MM.1S (cell line): ENCODE measurements around the gene DDX54.

Experiments
- DNase-seq: peaks from one replicate; pipeline ENCODE4 v3.0.0-alpha.2; 2015
- H2AFZ ChIP-seq: fragments of 300-600 bp; sonication (generic); 2 replicates; pipeline ENCODE4 v1.6.0; 2016; ENCODE audit warnings: antibody characterized with exemption, low read length
- H3F3A ChIP-seq: fragments of 300-600 bp; sonication (generic); 2 replicates; pipeline ENCODE4 v1.6.1; 2016; ENCODE audit warnings: mild to moderate bottlenecking, antibody characterized with exemption, low read length, moderate library complexity, mixed read lengths; ENCODE audit not compliant: insufficient read depth
- H3K27ac ChIP-seq: fragments of 300-600 bp; sonication (generic); 2 replicates; pipeline ENCODE4 v1.5.1; 2016; ENCODE audit warnings: mild to moderate bottlenecking, low read length
- H3K27me3 ChIP-seq: fragments of 300-600 bp; sonication (generic); replicated peaks from 2 replicates; pipeline ENCODE4 v1.6.0; 2016; ENCODE audit warnings: low read length; ENCODE audit not compliant: insufficient read depth
- H3K36me3 ChIP-seq: fragments of 300-600 bp; sonication (generic); replicated peaks from 2 replicates; pipeline ENCODE4 v1.6.1; 2016; ENCODE audit warnings: mild to moderate bottlenecking, low read length, mixed read lengths; ENCODE audit not compliant: insufficient read depth
- H3K4me1 ChIP-seq: fragments of 300-600 bp; sonication (generic); 2 replicates; pipeline ENCODE4 v1.6.1; 2016; ENCODE audit warnings: low read length, mixed read lengths
- H3K4me2 ChIP-seq: fragments of 300-600 bp; sonication (generic); 2 replicates; pipeline ENCODE4 v1.6.0; 2016; ENCODE audit warnings: low read depth, low read length
- H3K4me3 ChIP-seq: fragments of 300-600 bp; sonication (generic); 2 replicates; pipeline ENCODE4 v1.5.1; 2016; ENCODE audit warnings: low read length, mixed read lengths
- H3K79me2 ChIP-seq: fragments of 300-600 bp; sonication (generic); 2 replicates; pipeline ENCODE4 v1.6.1; 2016; ENCODE audit warnings: mixed run types, low read length, mixed read lengths
- H3K9ac ChIP-seq: fragments of 300-600 bp; sonication (generic); 2 replicates; pipeline ENCODE4 v1.6.1; 2016; ENCODE audit warnings: low read length, mixed read lengths
- H3K9me2 ChIP-seq: fragments of 300-600 bp; sonication (generic); replicated peaks from 2 replicates; pipeline ENCODE4 v1.6.1; 2016; ENCODE audit warnings: mild to moderate bottlenecking, low read length, mixed read lengths; ENCODE audit not compliant: insufficient read depth
- H3K9me3 ChIP-seq: fragments of 300-600 bp; sonication (generic); replicated peaks from 2 replicates; pipeline ENCODE4 v1.6.1; 2016; ENCODE audit warnings: mild to moderate bottlenecking, low read length, mixed read lengths; ENCODE audit not compliant: insufficient read depth
- H4K20me1 ChIP-seq: fragments of 300-600 bp; sonication (generic); 2 replicates; pipeline ENCODE4 v1.6.1; 2016; ENCODE audit warnings: mild to moderate bottlenecking, low read length, moderate library complexity, mixed read lengths; ENCODE audit not compliant: insufficient read depth
- EZH2 ChIP-seq: fragments of 300-600 bp; sonication (generic); optimal IDR thresholded peaks from 2 replicates; pipeline ENCODE3; 2017; ENCODE audit warnings: low read depth, mild to moderate bottlenecking, antibody characterized with exemption, low read length, mixed read lengths
- EZH2phosphoT487 ChIP-seq: fragments of 300-600 bp; sonication (generic); IDR thresholded peaks from 2 replicates; pipeline ENCODE4 v1.6.1; 2018; ENCODE audit warnings: antibody characterized with exemption, low read length
- TF ChIP-seq, protein P1 (sequence below): fragments of 300-600 bp; sonication (generic); IDR thresholded peaks from 2 replicates; pipeline ENCODE4 v1.5.1; 2016; ENCODE audit warnings: antibody characterized with exemption, low read length, mixed read lengths

DDX54 gene, protein sequence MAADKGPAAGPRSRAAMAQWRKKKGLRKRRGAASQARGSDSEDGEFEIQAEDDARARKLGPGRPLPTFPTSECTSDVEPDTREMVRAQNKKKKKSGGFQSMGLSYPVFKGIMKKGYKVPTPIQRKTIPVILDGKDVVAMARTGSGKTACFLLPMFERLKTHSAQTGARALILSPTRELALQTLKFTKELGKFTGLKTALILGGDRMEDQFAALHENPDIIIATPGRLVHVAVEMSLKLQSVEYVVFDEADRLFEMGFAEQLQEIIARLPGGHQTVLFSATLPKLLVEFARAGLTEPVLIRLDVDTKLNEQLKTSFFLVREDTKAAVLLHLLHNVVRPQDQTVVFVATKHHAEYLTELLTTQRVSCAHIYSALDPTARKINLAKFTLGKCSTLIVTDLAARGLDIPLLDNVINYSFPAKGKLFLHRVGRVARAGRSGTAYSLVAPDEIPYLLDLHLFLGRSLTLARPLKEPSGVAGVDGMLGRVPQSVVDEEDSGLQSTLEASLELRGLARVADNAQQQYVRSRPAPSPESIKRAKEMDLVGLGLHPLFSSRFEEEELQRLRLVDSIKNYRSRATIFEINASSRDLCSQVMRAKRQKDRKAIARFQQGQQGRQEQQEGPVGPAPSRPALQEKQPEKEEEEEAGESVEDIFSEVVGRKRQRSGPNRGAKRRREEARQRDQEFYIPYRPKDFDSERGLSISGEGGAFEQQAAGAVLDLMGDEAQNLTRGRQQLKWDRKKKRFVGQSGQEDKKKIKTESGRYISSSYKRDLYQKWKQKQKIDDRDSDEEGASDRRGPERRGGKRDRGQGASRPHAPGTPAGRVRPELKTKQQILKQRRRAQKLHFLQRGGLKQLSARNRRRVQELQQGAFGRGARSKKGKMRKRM

DNA sequence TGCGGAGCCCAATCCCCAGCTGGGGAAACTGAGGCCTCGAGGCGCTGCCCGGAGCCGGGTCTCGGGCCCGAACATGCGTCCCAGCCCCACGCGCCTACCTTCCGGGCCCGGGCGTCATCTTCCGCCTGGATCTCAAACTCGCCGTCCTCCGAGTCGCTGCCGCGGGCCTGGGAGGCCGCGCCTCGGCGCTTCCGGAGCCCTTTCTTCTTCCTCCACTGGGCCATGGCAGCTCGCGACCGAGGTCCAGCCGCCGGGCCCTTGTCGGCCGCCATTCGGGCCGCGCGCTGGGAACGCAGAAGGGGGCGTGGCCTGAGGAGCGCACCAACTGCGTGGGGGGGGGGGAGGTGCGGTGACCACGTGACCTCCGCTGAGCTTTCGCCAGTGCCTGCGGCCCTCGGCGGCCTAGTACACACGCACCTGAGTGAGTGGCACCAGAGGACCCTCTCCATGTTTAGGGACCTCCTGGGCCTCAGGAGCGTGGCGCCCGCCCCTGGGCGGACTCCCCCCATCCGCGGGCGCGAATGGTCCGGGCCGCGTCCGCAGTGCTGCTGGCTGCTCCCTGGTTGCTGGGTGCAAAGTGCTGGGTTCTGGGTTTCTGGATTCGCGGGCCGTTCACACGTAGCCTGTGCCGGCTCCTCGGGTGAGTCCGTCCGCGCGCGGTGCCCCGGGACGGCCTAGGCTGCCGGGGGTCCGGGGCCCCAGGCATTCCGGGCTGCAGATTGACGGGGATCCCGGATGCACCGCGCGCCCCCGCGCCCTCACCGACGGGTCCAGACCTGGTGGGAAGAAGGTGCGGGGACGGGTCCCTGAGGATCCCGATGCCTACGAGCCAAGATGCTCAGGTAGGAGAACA is at the start of gene DDX54, which contains the start of gene RITA1:
Gene DDX54 (minus strand): TSS at position 299 of the 853 bp plus-strand sequence. CDS start 27 bp downstream, at position 272.
Gene RITA1 (plus strand): TSS at position 542 of the 853 bp plus-strand sequence. CDS start 1,026 bp downstream, outside the sequence.
- TF ChIP-seq EZH2phosphoT487 (no peak), EZH2 (no peak)
- TF ChIP-seq, protein P1, sequence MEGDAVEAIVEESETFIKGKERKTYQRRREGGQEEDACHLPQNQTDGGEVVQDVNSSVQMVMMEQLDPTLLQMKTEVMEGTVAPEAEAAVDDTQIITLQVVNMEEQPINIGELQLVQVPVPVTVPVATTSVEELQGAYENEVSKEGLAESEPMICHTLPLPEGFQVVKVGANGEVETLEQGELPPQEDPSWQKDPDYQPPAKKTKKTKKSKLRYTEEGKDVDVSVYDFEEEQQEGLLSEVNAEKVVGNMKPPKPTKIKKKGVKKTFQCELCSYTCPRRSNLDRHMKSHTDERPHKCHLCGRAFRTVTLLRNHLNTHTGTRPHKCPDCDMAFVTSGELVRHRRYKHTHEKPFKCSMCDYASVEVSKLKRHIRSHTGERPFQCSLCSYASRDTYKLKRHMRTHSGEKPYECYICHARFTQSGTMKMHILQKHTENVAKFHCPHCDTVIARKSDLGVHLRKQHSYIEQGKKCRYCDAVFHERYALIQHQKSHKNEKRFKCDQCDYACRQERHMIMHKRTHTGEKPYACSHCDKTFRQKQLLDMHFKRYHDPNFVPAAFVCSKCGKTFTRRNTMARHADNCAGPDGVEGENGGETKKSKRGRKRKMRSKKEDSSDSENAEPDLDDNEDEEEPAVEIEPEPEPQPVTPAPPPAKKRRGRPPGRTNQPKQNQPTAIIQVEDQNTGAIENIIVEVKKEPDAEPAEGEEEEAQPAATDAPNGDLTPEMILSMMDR: no peak
- H3K4me2 ChIP-seq: peak within 1 kb of the TSS; percentile 66; the same call in 1 of the 2 replicates
- H3K79me2 ChIP-seq: peaks cover 46% of the 10 kb centered on the region
- H3K9me3 ChIP-seq: no peaks in the 10 kb centered on the region
- no peaks in the 10 kb centered on the region for H3K27me3 ChIP-seq
- no peaks in the 10 kb centered on the region for H3F3A ChIP-seq
- H3K9ac ChIP-seq: peak within 1 kb of the TSS; percentile 98
- peak within 1 kb of the TSS; percentile 79 for H3K27ac ChIP-seq
- H3K9me2 ChIP-seq: no peaks in the 10 kb centered on the region
- DNase-seq: peak; percentile 69
- H4K20me1 ChIP-seq: no peaks in the 10 kb centered on the region
- H3K4me3 ChIP-seq: peak within 1 kb of the TSS; percentile 88
- H3K4me1 ChIP-seq: peaks cover 5% of the 10 kb centered on the region; the same call in 1 of the 2 replicates
- no peaks in the 10 kb centered on the region for H3K36me3 ChIP-seq
- peak within 1 kb of the TSS; percentile 74 for H2AFZ ChIP-seq

DNA sequence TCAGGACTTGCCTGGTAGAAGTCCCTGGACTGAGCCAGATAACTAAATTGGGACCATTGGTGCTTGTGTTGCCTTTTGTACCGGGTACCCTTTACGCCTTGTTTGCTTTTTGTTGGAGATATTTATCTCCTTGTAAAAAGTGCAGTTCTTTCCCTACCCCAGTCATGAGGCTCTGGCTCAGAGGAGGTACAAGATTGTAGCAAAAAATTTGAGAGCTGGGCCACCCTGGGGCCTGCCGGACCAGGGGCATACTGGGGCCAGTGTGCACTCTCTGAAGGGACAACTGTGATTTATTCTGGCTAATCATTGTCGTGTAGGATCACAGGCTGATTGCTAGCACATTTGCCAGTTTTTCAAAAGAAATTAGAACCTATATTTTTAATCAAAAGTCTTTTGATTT is 49.2 kb upstream of the DDX54 start:
- H3K4me2 ChIP-seq: no peak overlapping the region

More for the DNA sequence above, 49.2 kb upstream of the DDX54 start:
- DNase-seq: no peak
- no peaks in the 10 kb centered on the region for H3K27me3 ChIP-seq
- no peak overlapping the region for H3K4me3 ChIP-seq
- H3K36me3 ChIP-seq: no peaks in the 10 kb centered on the region
- no peak overlapping the region for H3K27ac ChIP-seq
- H4K20me1 ChIP-seq: no peaks in the 10 kb centered on the region
- TF ChIP-seq EZH2phosphoT487 (no peak), EZH2 (no peak)
- TF ChIP-seq, protein P1: no peak
- peaks cover 8% of the 10 kb centered on the region for H3K4me1 ChIP-seq
- peaks cover 5% of the 10 kb centered on the region; the same call in 1 of the 2 replicates for H3F3A ChIP-seq
- H3K9ac ChIP-seq: no peak overlapping the region
- H2AFZ ChIP-seq: no peak overlapping the region
- no peaks in the 10 kb centered on the region for H3K9me3 ChIP-seq
- 0 out of 2 replicates have a peak, but pooled peaks cover 3% of the 10 kb centered on the region for H3K79me2 ChIP-seq
- H3K9me2 ChIP-seq: no peaks in the 10 kb centered on the region
